Caco-2 (cell line): ENCODE measurements around the gene MAP2K4. TPM values are rescaled to one million over a fixed set of nuclear protein-coding genes. Genes with fewer than 3 reads are reported as not detected.

Source experiments
- BruUV-seq: library from RNA; stranded (reverse); fragments of 400-500 nt; replicated peaks from 2 replicates; lab custom pipeline; 2021; lab: Mats Ljungman, UMichigan
- CTCF ChIA-PET: fragments of 300-600 bp; sonication (Branson Sonifier 250); formaldehyde crosslinking; loops from one replicate; lab custom pipeline; 2022; ENCODE audit warnings: antibody characterized with exemption; lab: Charles Lee
- POLR2A ChIA-PET: fragments of 300-600 bp; sonication (Branson Sonifier 250); formaldehyde crosslinking; loops from one replicate; lab custom pipeline; 2022; ENCODE audit warnings: antibody characterized with exemption; lab: Charles Lee
- DNase-seq, 2 experiments: peaks; one replicate each; pipeline versions ENCODE4 v3.0.0 to v3.0.0-alpha.2; 2020 to 2022
- H3K27me3 ChIP-seq: replicated peaks from 2 replicates; pipeline ENCODE4 v1.6.0; 2011; ENCODE audit warnings: low read length; ENCODE audit not compliant: control insufficient read depth, insufficient read depth
- H3K36me3 ChIP-seq: 2 replicates; pipeline ENCODE4 v1.5.1; 2011; ENCODE audit warnings: low read length; ENCODE audit not compliant: control insufficient read depth, insufficient read depth
- H3K4me1 ChIP-seq: fragments of 250-450 bp; sonication (Bioruptor Pico); 2 replicates; pipeline ENCODE4 v1.5.1; 2020; ENCODE audit warnings: mild to moderate bottlenecking
- H3K4me3 ChIP-seq: 2 replicates; pipeline ENCODE4 v1.5.1; 2011; ENCODE audit warnings: low read depth, mild to moderate bottlenecking, control low read depth, low read length
- H3K9me3 ChIP-seq: fragments of 250-450 bp; sonication (Bioruptor Pico); 2 replicates; pipeline ENCODE4 v1.5.1; 2020; ENCODE audit warnings: mild to moderate bottlenecking, moderate library complexity
- H3K27ac Mint-ChIP-seq: one replicate; pipeline ENCODE4 v1.8.0; 2022; ENCODE audit warnings: mixed read lengths; ENCODE audit not compliant: unreplicated experiment
- H3K27me3 Mint-ChIP-seq: one replicate; pipeline ENCODE4 v1.8.0; 2022; ENCODE audit warnings: mixed read lengths; ENCODE audit not compliant: insufficient read depth, unreplicated experiment
- H3K36me3 Mint-ChIP-seq: one replicate; pipeline ENCODE4 v1.8.0; 2022; ENCODE audit warnings: mild to moderate bottlenecking, mixed read lengths; ENCODE audit not compliant: insufficient read depth, unreplicated experiment
- H3K4me1 Mint-ChIP-seq: one replicate; pipeline ENCODE4 v1.8.0; 2022; ENCODE audit warnings: low read depth, mixed read lengths; ENCODE audit not compliant: unreplicated experiment
- H3K4me3 Mint-ChIP-seq: one replicate; pipeline ENCODE4 v1.8.0; 2022; ENCODE audit warnings: mild to moderate bottlenecking, moderate library complexity, mixed read lengths; ENCODE audit not compliant: unreplicated experiment
- H3K9me3 Mint-ChIP-seq: one replicate; pipeline ENCODE4 v1.8.0; 2022; ENCODE audit warnings: mixed read lengths; ENCODE audit not compliant: unreplicated experiment
- intact Hi-C: fragments of 100-400 bp; cut with micrococcal nuclease; formaldehyde crosslinking; loops from one replicate; pipeline ENCODE4 v1.10.0; 2022; ENCODE audit not compliant: unreplicated experiment
- total RNA-seq: library from RNA; stranded (reverse); gene quantifications from 2 replicates; pipeline ENCODE4 v1.2.3, GENCODE V29; 2022
- TF ChIP-seq, protein P1 (sequence below), 2 experiments: fragments of 200-600 bp in 1 of 2; IDR thresholded peaks; 1 replicate in 1 of 2; 2 replicates in 1 of 2; pipeline versions ENCODE4 v1.5.1 to v1.8.0; 2011 to 2022; ENCODE audit warnings: antibody characterized with exemption in 1 of 2, control low read depth in 1 of 2, inconsistent platforms in 1 of 2, low read depth in 1 of 2, low read length in 1 of 2, mild to moderate bottlenecking in 1 of 2, moderate library complexity in 1 of 2; ENCODE audit not compliant: insufficient read depth in 1 of 2, severe bottlenecking in 1 of 2, unreplicated experiment in 1 of 2

MAP2K4 gene
- total RNA-seq, 1 experiment from 2014 or later: 20.9 TPM

DNA sequence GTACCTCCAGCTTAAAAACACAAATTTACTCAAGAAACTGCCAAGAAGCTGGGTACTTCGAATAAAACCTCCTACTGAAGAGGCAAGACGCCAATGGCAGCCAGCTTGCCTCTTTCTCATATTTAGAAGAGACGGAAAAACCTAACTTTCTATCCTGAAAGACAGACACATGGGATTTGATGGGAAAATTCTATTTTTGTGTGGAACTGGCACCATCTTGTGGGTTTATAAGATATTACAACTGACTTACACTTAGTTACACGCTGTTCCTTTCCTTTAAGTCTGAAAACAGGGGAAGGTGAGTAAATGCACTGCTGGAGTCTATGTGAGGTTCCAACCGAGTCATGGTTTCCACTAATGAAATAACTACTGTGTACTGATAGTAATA is 33.7 kb upstream of the MAP2K4 start:
- TF ChIP-seq, protein P1, sequence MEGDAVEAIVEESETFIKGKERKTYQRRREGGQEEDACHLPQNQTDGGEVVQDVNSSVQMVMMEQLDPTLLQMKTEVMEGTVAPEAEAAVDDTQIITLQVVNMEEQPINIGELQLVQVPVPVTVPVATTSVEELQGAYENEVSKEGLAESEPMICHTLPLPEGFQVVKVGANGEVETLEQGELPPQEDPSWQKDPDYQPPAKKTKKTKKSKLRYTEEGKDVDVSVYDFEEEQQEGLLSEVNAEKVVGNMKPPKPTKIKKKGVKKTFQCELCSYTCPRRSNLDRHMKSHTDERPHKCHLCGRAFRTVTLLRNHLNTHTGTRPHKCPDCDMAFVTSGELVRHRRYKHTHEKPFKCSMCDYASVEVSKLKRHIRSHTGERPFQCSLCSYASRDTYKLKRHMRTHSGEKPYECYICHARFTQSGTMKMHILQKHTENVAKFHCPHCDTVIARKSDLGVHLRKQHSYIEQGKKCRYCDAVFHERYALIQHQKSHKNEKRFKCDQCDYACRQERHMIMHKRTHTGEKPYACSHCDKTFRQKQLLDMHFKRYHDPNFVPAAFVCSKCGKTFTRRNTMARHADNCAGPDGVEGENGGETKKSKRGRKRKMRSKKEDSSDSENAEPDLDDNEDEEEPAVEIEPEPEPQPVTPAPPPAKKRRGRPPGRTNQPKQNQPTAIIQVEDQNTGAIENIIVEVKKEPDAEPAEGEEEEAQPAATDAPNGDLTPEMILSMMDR (IDR thresholded peaks at IDR 0.05; ENCODE audit: insufficient read depth in 1 of 2, low read depth in 1 of 2, low read length in 1 of 2, severe bottlenecking in 1 of 2, unreplicated experiment in 1 of 2): peak in 1 of 2 experiments; percentile 7
- H3K9me3 ChIP-seq: no peaks in the 10 kb centered on the region
- H3K4me3 Mint-ChIP-seq: no peak overlapping the region
- intact Hi-C loops: no loop called here
- ChIA-PET POLR2A (no interaction called here), CTCF (interaction anchor here (1.8 kb wide), 1 partner anchor 10 kb away, joined by 6 read pairs; the partner anchor contains the start of gene ZNF18)
- H3K4me1 Mint-ChIP-seq: no peaks in the 10 kb centered on the region
- no peaks in the 10 kb centered on the region for H3K36me3 Mint-ChIP-seq
- H3K36me3 ChIP-seq: no peaks in the 10 kb centered on the region; the same call in 1 of the 2 replicates
- H3K9me3 Mint-ChIP-seq: no peaks in the 10 kb centered on the region
- H3K27ac Mint-ChIP-seq: no peak overlapping the region
- no peaks in the 10 kb centered on the region for H3K27me3 Mint-ChIP-seq
- no peaks in the 10 kb centered on the region for H3K4me1 ChIP-seq
- H3K4me3 ChIP-seq: no peak overlapping the region
- H3K27me3 ChIP-seq: no peaks in the 10 kb centered on the region
- BruUV-seq: no TSS peak
- peak in 1 of 2 experiments; percentile 7 for DNase-seq

DNA sequence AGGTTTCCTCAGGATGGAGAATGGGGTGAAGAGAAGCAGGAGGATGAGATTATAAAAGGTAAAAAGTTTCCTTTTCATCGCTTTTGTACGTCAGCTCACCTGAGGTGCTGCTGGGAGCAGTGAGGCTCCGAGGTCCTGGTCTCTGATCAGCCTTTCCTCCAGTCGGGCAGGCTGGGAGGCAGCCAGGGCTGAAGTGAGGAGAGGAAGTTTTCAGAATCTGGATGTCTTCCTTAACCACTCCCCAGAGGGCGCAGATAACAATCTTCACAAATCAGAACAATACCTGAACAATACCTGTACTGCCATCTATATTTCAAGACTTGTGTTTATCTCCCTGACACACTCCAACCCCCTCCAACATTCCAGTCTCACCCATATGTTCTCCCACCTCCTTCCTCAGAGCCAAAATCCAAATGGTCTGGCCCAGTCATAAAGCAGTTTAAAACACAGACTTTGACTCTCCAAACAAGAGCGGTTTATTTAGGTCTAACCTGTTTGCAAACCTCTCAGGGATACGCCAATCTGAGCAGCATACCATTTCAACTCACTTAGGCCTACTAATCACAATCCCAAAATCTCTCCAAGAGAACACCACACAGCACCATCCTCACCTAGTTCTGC is 30.2 kb upstream of the MAP2K4 start:
- intact Hi-C loops: no loop called here
- Histone ChIP-seq H3K9me3 (no peaks in the 10 kb centered on the region), H3K36me3 (no peaks in the 10 kb centered on the region), H3K27me3 (no peaks in the 10 kb centered on the region), H3K4me1 (no peaks in the 10 kb centered on the region), H3K4me3 (no peak overlapping the region)
- H3K27me3 Mint-ChIP-seq: no peaks in the 10 kb centered on the region
- ChIA-PET CTCF (no interaction called here), POLR2A (no interaction called here)
- H3K9me3 Mint-ChIP-seq: no peaks in the 10 kb centered on the region
- DNase-seq: peak in 1 of 2 experiments; percentile 3
- H3K4me3 Mint-ChIP-seq: no peak overlapping the region
- BruUV-seq: no TSS peak
- H3K4me1 Mint-ChIP-seq: no peaks in the 10 kb centered on the region
- no peaks in the 10 kb centered on the region for H3K36me3 Mint-ChIP-seq
- no peak overlapping the region for H3K27ac Mint-ChIP-seq
- TF ChIP-seq, protein P1 (IDR thresholded peaks at IDR 0.05; ENCODE audit: insufficient read depth in 1 of 2, low read depth in 1 of 2, low read length in 1 of 2, severe bottlenecking in 1 of 2, unreplicated experiment in 1 of 2): no peak

- no peak overlapping the region for H3K27ac Mint-ChIP-seq
- no peaks in the 10 kb centered on the region for H3K27me3 Mint-ChIP-seq
- Histone ChIP-seq H3K36me3 (no peaks in the 10 kb centered on the region), H3K9me3 (no peaks in the 10 kb centered on the region), H3K4me3 (no peak overlapping the region), H3K4me1 (no peaks in the 10 kb centered on the region), H3K27me3 (no peaks in the 10 kb centered on the region)
- H3K4me3 Mint-ChIP-seq: no peak overlapping the region
- H3K36me3 Mint-ChIP-seq: no peaks in the 10 kb centered on the region
- no TSS peak for BruUV-seq
- H3K4me1 Mint-ChIP-seq: no peaks in the 10 kb centered on the region
- ChIA-PET CTCF (no interaction called here), POLR2A (no interaction called here)
- intact Hi-C loops: no loop called here
- TF ChIP-seq, protein P1 (IDR thresholded peaks at IDR 0.05; ENCODE audit: insufficient read depth in 1 of 2, low read depth in 1 of 2, low read length in 1 of 2, severe bottlenecking in 1 of 2, unreplicated experiment in 1 of 2): no peak
- H3K9me3 Mint-ChIP-seq: no peaks in the 10 kb centered on the region
- DNase-seq: no peak
Measured at GRCh38 chr17:11991461-11991860, 29.2 kb upstream of the MAP2K4 start.
